Cardiac fibroblast (primary cell): Measurements from ENCODE around the gene MKKS.

Experiments used
- DNase-seq, 2 donors: peaks; one replicate each; pipeline versions ENCODE4 v3.0.0 to v3.0.0-alpha.2; 2010; ENCODE audit warnings: low read depth in 2 of 2
- H3K4me3 ChIP-seq, 2 donors: replicated peaks in 1 of 2; 1 replicate in 1 of 2; 2 replicates in 1 of 2; pipeline ENCODE4 v1.5.1; 2011; ENCODE audit warnings: low read depth in 2 of 2, low read length in 2 of 2, mild to moderate bottlenecking in 2 of 2, moderate library complexity in 1 of 2
- TF ChIP-seq, protein P1 (sequence below): IDR thresholded peaks from one replicate; pipeline ENCODE4 v1.5.1; 2011; ENCODE audit warnings: low read depth, mild to moderate bottlenecking, low read length, inconsistent platforms

Gene MKKS

DNA sequence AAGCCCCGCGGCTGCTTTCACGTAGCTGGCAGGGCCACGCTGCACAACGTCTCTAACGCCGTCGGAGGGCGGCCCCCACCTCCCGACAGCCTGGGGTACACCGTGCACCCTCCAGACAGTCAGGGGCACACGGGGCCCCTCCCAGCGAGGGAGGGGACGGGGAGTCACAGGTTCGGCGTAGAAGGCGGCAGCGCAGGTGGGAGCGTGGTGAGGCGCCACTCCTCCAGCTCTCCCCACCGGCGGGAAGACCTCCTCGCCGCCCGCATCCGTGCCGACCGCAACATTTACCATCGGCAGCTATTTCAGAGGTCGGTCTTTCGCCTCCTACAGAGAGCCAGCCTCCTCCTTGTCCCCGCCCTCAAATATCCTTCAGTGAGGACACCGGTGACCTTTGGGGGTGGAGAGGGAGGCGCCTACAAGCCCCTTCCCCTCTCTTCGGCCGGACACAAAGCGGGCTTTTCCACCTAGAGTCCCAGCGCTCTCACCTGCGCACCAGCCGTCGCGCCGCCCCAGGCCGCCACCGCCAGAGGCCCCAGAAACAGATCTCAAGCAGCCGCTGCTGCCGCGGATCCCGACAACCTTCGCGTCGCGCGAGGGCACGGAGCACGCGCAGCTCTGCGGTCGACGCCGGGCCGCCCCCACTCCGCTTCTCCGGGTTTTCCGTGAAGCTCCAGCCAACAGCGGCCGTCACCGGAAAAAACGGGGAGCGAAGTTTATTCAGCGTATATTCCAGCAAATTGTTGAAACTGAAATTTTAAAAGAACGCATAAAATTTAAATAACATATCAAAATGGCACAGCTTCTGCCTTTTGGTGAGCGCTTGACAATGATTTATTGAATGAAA lies at the start of gene MKKS:
Gene MKKS, minus strand, starts transcription at position 600 of the 844 bp plus-strand sequence. CDS start 20,708 bp downstream, outside the sequence.
- H3K4me3 ChIP-seq = peak within 1 kb of the TSS; percentile 93 to 97
- TF ChIP-seq, protein P1, sequence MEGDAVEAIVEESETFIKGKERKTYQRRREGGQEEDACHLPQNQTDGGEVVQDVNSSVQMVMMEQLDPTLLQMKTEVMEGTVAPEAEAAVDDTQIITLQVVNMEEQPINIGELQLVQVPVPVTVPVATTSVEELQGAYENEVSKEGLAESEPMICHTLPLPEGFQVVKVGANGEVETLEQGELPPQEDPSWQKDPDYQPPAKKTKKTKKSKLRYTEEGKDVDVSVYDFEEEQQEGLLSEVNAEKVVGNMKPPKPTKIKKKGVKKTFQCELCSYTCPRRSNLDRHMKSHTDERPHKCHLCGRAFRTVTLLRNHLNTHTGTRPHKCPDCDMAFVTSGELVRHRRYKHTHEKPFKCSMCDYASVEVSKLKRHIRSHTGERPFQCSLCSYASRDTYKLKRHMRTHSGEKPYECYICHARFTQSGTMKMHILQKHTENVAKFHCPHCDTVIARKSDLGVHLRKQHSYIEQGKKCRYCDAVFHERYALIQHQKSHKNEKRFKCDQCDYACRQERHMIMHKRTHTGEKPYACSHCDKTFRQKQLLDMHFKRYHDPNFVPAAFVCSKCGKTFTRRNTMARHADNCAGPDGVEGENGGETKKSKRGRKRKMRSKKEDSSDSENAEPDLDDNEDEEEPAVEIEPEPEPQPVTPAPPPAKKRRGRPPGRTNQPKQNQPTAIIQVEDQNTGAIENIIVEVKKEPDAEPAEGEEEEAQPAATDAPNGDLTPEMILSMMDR = no peak
- DNase-seq = peak; percentile 94 to 96

DNA sequence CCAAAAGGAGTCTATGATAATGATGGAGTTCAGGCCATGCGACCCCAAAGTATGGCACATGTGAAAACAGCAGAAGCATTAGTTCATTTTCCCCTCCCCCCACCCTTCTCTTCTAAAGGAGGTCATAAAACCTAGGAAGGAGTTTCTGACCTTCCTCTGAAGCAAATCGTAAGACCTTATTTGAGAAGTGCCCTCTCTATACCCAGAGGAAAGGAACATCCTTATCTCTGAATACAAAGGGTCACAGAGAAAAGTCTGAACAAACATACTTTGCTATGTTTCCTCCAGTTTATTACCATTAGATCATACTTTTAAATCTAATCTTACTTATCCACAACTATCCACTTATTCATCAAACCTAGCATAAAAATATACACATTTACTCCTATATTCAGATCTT lies 49.7 kb upstream of the MKKS start:
- TF ChIP-seq, protein P1 = no peak

DNA sequence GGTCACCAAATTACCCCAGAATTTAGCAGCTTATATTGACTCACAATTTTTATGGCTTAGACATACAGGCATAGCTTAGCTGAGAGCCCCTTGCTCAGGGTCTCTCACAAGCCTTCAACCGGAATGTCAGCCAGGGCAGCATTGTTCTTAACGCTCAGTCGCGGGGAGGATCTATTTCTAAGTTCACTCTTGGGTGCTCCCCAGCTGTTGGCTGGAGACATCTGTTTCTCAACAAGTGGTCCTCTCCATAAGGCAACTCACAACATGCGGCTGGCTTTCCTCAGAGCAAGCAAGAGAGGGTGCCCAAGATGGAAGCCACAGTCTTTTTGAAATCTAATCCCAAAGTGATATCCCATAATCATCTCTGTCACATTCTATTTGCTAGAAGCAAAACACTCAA lies 47.7 kb upstream of the MKKS start:
- no peak for DNase-seq
- no peak overlapping the region for H3K4me3 ChIP-seq
- TF ChIP-seq, protein P1 = no peak

More for the DNA sequence above, 49.7 kb upstream of the MKKS start:
- no peak overlapping the region for H3K4me3 ChIP-seq
- DNase-seq = no peak

DNA sequence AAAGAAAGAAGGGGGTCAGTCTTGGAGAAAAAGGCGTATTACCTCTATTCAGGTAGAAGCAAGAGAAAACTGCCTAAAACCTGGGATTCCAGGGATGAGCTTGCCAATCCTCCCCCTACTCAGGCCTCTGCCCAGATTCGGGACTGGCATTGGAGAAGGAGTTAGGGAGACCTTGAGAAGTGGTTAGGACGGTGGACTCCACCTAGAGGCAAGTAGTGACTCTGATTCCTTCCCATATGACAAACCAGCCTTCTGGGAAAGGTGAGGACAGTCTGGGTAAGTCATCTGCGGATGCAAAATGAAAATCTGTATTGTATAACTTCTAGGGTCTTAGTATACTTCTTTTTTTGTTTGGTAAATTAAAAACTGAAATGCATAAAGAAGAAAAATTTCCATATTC lies 44.9 kb upstream of the MKKS start:
- TF ChIP-seq, protein P1 = no peak
- H3K4me3 ChIP-seq = no peak overlapping the region
- no peak for DNase-seq

DNA sequence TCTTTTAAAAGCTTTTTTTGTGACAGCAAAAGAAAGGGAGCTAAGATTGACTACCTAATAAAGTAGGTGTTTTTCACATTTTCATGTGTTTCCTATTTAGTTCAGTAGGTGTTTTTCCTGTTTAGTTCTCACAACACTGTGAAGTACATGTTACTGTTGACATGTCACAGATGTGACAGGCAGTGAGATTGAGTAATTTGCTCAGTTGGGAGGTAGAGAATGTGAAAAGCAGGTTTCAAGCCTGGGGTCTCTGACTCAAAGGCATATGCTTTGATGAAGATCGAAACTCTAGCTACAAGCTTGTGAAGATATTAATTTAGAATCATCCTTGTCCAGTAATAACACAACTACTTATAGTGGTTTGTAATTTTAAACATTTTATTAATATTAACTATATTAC lies 44.2 kb upstream of the MKKS start:
- H3K4me3 ChIP-seq = no peak overlapping the region
- DNase-seq = no peak
- TF ChIP-seq, protein P1 = no peak

DNA sequence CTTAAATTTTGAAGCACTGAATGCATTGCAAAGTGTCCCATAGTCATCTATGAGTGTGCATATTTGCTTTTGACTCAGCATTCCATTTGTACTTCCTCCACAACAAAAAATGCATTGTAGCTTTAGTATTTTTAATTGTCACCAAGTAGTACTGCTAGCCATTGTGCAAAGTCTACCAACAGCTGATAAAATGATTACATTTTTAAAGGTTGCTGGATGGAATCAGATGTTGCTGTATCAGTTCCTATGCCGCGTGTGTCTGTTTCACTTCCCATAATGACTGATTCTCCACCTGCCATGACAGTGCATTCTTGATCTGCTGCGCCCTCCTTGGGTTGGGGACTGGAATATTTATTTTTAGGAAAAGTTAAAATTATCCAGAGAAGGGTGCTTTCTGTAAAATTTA lies 42.3 kb upstream of the MKKS start:
- peak in 1 of 2 donors; percentile 63 for DNase-seq
- TF ChIP-seq, protein P1 = no peak
- H3K4me3 ChIP-seq = no peak overlapping the region

DNA sequence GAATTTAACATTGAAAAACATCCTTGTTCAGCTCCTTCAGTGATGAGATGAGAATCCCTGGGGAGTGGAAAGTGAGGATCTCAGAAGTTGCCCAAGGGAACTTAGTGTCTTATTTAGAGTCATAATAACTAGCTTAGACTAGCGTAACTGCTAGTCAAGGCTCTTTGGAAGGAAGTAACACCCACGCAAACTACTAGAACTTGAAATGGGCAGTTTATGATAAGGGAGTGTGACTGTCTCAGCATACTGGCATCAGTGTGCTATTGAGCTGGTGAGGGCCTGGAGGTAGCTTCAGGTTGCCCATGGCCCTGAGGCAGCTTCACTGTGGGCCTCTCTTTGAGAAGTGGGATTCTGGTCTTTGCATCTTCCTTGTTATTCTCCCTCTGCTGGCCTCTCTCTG lies 41.2 kb upstream of the MKKS start:
- DNase-seq = peak in 1 of 2 donors; percentile 36
- TF ChIP-seq, protein P1 = no peak
- H3K4me3 ChIP-seq = no peak overlapping the region
